GM18519 (cell line): Measurements from ENCODE around the gene UGDH.
"Not testable (repeated sequence)": the region's sequence is repeated elsewhere in the genome, so short reads cannot be mapped to it uniquely, and the experiment has no call there.

ENCODE experiments used
- ATAC-seq: cut with Tn5 transposase; IDR thresholded peaks from one replicate; pipeline ENCODE4 v1.9.1; 2021; ENCODE audit warnings: mild to moderate bottlenecking, moderate library complexity; ENCODE audit not compliant: unreplicated experiment, low FRiP score

The UGDH gene

DNA sequence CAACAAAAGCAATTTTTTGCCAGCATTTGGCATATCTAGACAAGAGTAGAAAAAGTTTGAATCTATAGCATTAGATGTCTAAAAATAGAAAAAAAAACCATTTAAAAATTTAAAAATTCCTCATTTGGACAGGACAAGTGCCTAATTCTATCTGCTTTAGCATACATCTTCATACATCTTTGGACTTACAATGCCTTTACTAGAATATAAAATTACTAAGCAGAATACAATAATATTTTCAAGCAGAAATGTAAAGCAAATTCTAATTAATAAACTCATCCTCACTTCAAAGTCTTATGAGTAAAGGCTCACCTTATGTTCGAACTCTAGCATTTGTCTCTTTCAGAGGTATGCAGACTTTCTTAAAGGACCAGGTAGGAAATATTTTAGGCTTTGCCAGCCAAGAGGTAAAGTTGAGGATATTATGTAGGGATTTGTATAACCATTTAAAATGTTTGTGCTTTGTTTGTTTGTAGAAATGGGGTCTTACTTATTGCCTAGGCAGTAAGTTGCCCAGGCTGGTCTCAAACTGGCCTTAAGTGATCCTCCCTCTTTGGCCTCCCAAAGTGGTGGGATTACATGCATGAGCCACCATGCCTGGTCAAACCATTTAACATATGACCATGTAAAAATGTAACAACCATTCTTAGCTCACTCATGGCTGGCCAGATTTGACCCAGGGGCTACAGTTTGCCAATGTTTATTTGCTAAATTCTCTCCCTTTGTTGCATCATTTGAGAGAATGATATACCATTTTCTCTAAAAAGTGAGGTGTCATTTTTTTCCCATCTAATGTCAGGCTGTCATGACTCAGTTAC is 29.1 kb downstream of the UGDH start:
- ATAC-seq = no peak

DNA sequence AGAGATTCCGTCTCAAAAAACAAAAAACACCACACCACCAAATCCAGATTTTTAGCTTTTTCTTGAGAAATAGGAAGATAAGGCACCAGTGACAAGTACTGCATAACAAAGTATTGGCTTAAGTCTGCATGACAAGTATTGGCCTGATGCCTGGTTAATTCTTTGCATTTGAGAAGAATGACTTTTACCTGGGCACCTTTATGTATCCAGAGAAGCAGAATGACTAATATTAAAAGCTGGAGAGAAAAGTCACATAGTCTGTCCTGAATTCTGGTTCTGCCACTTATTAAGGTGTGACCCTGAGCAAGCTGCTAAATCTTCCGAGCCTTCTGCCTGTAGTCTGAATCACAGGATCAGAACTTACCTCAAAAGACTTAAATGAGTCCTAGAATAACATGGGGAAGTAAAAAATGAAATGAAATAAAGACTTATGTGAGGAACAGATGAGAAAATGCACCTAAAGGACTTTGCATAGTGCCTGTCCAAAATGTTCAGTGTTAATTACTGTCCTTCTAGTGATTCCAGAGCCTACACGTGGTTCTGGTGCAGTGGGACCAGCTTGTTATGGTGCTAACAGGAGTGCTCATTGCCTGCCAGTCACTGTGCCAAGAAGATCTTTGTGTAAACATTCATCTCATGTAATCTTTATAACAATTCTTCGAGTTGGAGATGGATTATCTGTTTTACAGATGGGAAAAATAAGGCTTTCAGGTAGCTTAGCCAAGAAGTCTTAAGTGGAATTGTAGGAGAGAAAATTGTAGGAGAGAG is 31.6 kb downstream of the UGDH start:
- no peak for ATAC-seq

GRCh38 chr4:39494354-39494753 is 32.9 kb downstream of the UGDH start:
- no peak for ATAC-seq

GRCh38 chr4:39490322-39490721 is 36.9 kb downstream of the UGDH start:
- no peak for ATAC-seq

- ATAC-seq = no peak
Observed at GRCh38 chr4:39486221-39486804, 40.9 kb downstream of the UGDH start.

GRCh38 chr4:39484582-39485272 is 42.5 kb downstream of the UGDH start:
- no peak for ATAC-seq

- ATAC-seq = no peak
Observed at GRCh38 chr4:39480902-39481695, 46.1 kb downstream of the UGDH start.

GRCh38 chr4:39480251-39480650 is 47.0 kb downstream of the UGDH start:
- ATAC-seq = no peak

GRCh38 chr4:39476187-39476895 is 50.9 kb downstream of the UGDH start:
- no peak for ATAC-seq

DNA sequence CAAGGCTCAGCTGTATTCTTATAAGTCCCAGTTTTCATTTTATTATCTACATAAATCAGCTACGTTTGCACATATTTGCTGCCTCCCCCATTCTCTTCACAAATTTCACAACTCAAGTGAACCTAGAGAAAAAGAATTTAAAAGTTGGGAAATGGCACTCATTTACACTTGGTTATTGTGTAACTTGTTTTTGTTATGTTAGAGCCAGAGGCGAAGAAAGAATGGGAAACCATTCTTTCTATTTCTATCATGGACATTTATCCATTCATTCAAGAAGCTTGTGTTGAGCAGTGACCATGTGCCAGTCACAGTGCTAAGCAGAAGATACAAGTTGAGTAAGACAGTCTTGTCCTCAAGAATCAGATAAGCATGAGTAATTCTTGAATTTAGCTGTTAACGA is 54.8 kb downstream of the UGDH start:
- no peak for ATAC-seq

DNA sequence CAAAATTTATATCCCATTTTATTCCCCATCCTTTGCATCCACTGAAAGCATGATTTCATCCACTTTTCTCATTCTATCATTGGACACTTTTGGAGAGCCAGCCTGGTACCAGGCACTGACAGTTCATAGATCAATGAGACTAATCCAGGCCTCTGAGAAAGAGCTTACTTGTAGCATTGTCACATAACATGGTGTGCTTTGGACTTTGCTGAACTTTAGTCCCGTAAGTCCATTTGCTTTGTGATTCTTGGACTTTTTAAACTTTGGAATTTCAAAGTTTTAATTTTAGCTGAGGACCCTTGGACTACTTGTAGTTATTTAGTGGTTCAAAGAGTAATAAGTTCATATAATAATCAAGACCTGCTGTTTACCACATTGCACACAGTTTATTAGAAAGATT is 56.8 kb downstream of the UGDH start:
- ATAC-seq = no peak

DNA sequence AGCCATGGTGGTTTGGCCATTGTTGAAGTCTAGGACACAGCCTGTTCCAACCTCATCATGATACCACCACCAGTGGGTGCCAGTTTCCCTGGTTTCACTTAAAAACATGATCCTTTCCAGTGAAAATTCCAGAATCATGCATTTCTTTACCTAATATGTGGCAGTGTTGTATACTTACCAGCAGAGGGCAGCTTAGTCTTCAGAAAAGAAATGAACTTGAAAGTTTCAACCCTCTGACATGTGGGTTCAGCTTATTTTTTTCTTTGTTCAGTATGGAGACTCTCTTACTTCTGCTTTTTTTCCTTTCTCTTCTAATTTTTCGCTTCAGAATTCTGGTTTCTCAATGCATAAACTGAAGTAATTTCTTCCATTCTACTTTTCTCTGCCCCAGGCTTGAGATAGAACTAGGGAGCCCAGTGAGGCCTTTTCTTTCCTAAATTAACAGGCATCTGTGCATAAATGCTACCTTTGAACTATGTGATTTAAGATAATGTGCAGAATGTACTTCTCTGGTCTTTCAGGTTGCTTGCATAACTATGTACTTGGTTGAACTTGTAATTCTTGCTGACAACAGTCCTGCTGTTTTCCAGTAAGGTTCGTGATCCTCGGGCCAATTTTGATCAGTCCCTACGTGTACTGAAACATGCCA is 57.7 kb downstream of the UGDH start:
- no peak for ATAC-seq

DNA sequence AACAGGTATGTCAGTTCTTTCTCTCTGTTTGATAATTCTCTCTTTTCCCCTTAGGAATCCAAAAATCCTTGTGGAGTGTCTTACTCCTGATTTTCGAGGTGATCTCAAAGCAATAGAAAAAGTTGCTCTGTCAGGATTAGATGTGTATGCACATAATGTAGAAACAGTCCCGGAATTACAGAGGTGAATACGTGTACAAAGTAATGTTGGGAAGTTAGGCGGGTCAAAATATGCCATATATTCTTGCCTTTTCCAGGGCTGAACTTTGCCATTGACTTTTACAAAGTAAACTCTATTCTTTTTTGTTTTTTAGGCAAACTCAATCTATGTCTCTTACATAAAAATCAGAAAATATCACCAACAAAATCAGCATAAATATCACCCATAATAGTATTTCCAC is 59.8 kb downstream of the UGDH start:
- ATAC-seq = no peak

DNA sequence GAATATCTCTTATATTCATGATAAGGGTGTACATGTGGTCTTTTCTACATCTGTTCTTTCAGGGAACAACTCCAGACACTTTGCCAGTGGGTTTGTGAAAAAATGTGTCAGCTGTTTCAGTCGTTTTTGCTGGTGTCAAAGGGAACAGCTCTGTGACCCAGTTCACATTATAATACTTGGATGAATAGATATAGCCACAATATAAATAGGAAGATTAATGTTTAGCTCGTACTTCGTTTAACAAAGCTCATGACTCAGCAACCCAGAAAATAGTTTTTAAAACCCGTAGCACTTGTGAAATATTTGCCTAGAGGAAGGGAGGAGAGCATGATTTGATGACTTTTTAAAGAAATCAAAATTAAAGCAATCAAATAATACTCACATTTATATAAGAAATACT is 60.5 kb downstream of the UGDH start:
- ATAC-seq = no peak

- no peak for ATAC-seq
Observed at GRCh38 chr4:39464886-39465501, 62.2 kb downstream of the UGDH start.

GRCh38 chr4:39458505-39459300 is 68.5 kb downstream of the UGDH start, which contains the start of the genes LIAS and RPL9:
Gene LIAS (plus strand): TSS chr4:39459056. CDS start chr4:39459118, 62 bp downstream.
Gene RPL9 (minus strand): TSS chr4:39458922. CDS start chr4:39458439, 483 bp downstream.
- peak; percentile 81 for ATAC-seq

DNA sequence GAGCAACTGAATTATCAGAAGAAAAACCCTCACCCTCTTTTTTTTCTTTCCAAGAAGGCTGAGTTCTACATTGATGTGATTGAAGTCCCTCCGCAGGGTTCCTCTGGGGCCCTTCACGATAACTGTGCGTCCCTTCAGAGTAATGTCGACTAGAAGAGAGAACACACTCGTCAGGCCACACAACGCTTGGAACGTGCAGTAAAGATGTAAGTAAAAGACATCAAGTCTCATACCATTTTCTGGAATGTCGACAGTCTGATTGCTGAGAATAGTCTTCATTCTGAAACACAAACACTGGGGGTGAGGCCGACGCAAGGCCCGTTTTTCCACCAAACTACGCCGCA is 69.1 kb downstream of the UGDH start:
- ATAC-seq = not testable (repeated sequence)
